Transverse colon (tissue), 4 donors: ENCODE data around the gene TCERG1L. TPM values are rescaled to one million over a fixed set of nuclear protein-coding genes. Genes with fewer than 3 reads are reported as not detected.

Experiments used
- DNase-seq: peaks from one replicate; pipeline ENCODE4 v3.0.0-alpha.2; 2019
- H3K27ac ChIP-seq, 4 donors: fragments of 200-600 bp; sonication (generic); 2 replicates each; pipeline ENCODE4 v1.5.1; 2016 to 2018; ENCODE audit warnings: inconsistent platforms in 4 of 4
- H3K27me3 ChIP-seq: fragments of 200-600 bp; sonication (generic); 2 replicates; pipeline ENCODE4 v1.5.1; 2017; ENCODE audit warnings: inconsistent platforms
- H3K36me3 ChIP-seq, 4 donors: fragments of 200-600 bp; sonication (generic); 2 replicates each; pipeline ENCODE4 v1.5.1; 2017 to 2019; ENCODE audit warnings: inconsistent platforms in 4 of 4
- H3K4me1 ChIP-seq, 4 donors: fragments of 200-600 bp; sonication (generic); 2 replicates each; pipeline ENCODE4 v1.5.1; 2017 to 2020; ENCODE audit warnings: inconsistent platforms in 4 of 4
- H3K4me3 ChIP-seq, 4 donors: fragments of 200-600 bp; sonication (generic); 1 replicate in 1 of 4; 2 replicates in 3 of 4; pipeline versions ENCODE4 v1.5.1 to v1.6.1; 2017 to 2019; ENCODE audit warnings: inconsistent platforms in 4 of 4
- H3K9me3 ChIP-seq, 2 donors: fragments of 200-600 bp; sonication (generic); 2 replicates each; pipeline ENCODE4 v1.5.1; 2017 to 2019; ENCODE audit warnings: inconsistent platforms in 2 of 2
- EP300 ChIP-seq: sonication (generic); formaldehyde crosslinking; IDR thresholded peaks from one replicate; pipeline ENCODE4 v1.6.1; 2017; ENCODE audit warnings: antibody characterized with exemption, low read depth
- POLR2A ChIP-seq: fragments of 450-650 bp; IDR thresholded peaks from one replicate; pipeline ENCODE4 v1.6.1; 2016; ENCODE audit warnings: antibody characterized with exemption, mild to moderate bottlenecking, moderate library complexity
- POLR2AphosphoS5 ChIP-seq, 3 donors: sonication (generic); formaldehyde crosslinking; IDR thresholded peaks; one replicate each; pipeline ENCODE4 v1.6.1; 2016; ENCODE audit warnings: antibody characterized with exemption in 3 of 3
- WGBS, 2 donors: methylation state at CpG; one replicate each; pipeline ENCODE4 v1.1.5; 2018; ENCODE audit warnings: low coverage in 1 of 2; 5-methylcytosine and 5-hydroxymethylcytosine counted together
- in situ Hi-C, 4 donors: fragments of 200-750 bp; cut with MboI; loops; one replicate each; pipeline versions ENCODE4 v1.15.0 to v1.15.1; 2017; ENCODE audit warnings: low sequenced_read_pairs in 3 of 4, low pct_ligation_motif_present in 1 of 4, low pct_unique_long_range_greater_than_20kb in 1 of 4
- intact Hi-C: fragments of 100-400 bp; cut with DNase I; formaldehyde crosslinking; loops from one replicate; pipeline ENCODE4 v1.15.1; 2023; ENCODE audit warnings: low total_unique reads
- total RNA-seq, 4 donors: library from RNA; depleted of rRNA; stranded (reverse); fragments of >200 nt; gene quantifications; one replicate each; pipeline ENCODE4 v1.1.0, GENCODE V29; 2016
- TF ChIP-seq, protein P1 (sequence below), 5 experiments: fragments of 200-600 bp in 3 of 5; fragments of 450-650 bp in 2 of 5; sonication (generic) in 3 of 5; IDR thresholded peaks; 1 replicate in 2 of 5; 2 replicates in 3 of 5; pipeline ENCODE4 v1.5.1; 2016 to 2017; ENCODE audit warnings: antibody characterized with exemption in 5 of 5, inconsistent platforms in 3 of 5, mild to moderate bottlenecking in 2 of 5, moderate library complexity in 1 of 5

Gene TCERG1L
- total RNA-seq, 4 donors from 2014 or later, result 0.16 TPM; not detected in 3

DNA sequence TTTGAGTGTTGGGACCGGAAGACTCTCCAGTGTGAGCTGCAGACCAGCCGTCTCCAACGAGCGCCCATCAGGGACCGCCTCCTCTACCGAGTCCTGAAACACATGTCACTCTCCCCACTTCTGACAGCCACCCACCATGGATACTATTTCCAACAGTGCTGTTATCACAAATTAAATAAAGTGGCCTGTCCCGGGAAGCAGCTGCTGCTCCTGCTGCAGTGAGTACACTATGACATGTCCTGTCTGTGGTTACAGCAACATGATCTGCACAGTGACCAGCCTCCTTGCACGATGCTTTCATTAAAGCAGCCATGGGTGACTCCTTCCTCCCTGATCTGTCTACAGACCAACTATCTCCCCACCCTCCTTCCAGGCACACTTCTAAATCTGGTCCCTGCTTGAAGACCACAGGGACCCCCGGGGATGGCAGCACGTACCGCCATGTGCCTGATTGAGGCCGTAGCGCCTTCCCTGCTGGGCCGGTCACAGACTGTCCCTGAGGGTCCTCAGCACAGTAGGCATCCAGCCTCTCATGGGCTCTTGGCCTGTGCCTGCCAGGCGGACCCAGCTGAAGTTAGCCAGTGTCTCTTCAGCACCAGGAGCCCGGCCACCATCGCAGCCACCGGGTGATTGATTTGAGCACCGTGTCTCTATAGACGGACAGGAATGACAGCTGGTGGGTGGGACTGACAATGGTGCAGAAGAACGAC is 58.8 kb downstream of the TCERG1L start:
- no peaks in the 10 kb centered on the region for H3K4me1 ChIP-seq
- WGBS, 2 donors, result 88% methylated on average over 21 of the region's 21 CpGs; no CpG with 5 or more reads in 1 of the 2 donors
- no peak overlapping the region for H3K27ac ChIP-seq
- TF ChIP-seq POLR2AphosphoS5 (IDR thresholded peaks at IDR 0.05), result no peak
- TF ChIP-seq EP300, result no peak
- no peak for TF ChIP-seq POLR2A
- TF ChIP-seq, protein P1, sequence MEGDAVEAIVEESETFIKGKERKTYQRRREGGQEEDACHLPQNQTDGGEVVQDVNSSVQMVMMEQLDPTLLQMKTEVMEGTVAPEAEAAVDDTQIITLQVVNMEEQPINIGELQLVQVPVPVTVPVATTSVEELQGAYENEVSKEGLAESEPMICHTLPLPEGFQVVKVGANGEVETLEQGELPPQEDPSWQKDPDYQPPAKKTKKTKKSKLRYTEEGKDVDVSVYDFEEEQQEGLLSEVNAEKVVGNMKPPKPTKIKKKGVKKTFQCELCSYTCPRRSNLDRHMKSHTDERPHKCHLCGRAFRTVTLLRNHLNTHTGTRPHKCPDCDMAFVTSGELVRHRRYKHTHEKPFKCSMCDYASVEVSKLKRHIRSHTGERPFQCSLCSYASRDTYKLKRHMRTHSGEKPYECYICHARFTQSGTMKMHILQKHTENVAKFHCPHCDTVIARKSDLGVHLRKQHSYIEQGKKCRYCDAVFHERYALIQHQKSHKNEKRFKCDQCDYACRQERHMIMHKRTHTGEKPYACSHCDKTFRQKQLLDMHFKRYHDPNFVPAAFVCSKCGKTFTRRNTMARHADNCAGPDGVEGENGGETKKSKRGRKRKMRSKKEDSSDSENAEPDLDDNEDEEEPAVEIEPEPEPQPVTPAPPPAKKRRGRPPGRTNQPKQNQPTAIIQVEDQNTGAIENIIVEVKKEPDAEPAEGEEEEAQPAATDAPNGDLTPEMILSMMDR (IDR thresholded peaks at IDR 0.05), result no peak
- intact Hi-C loops (no loop called here), in situ Hi-C loops (no loop called here)
- no peak for DNase-seq
- no peaks in the 10 kb centered on the region for H3K36me3 ChIP-seq
- H3K9me3 ChIP-seq, result no peaks in the 10 kb centered on the region
- H3K27me3 ChIP-seq, result no peaks in the 10 kb centered on the region
- no peak overlapping the region for H3K4me3 ChIP-seq

DNA sequence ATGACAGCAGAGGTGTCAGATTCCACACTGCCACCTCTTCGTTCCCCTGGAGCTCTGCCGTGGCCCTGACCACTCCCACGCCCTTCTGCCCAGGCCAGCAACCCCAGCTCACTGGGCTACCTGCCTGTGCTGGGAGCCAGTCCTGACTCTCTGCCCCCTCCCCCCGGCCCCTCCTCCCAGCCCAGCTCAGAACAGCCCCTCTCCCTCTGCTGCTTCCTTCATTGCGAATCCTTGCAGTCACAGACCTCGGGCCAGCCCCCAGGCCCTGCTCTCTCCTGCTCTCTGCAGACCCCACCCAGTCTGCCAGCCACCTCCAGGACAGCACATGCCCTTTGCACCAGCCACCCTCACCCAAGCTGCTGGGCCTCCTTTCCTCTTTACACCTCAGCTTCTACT is 60.4 kb downstream of the TCERG1L start:
- Histone ChIP-seq H3K9me3 (no peaks in the 10 kb centered on the region), H3K4me1 (no peaks in the 10 kb centered on the region), H3K4me3 (no peak overlapping the region), H3K36me3 (no peaks in the 10 kb centered on the region), H3K27ac (no peak overlapping the region), H3K27me3 (no peaks in the 10 kb centered on the region)
- TF ChIP-seq, protein P1 (IDR thresholded peaks at IDR 0.05), result no peak
- TF ChIP-seq POLR2A (no peak), POLR2AphosphoS5 (IDR thresholded peaks at IDR 0.05) (no peak), EP300 (no peak)
- intact Hi-C loops (no loop called here), in situ Hi-C loops (no loop called here)
- 36% methylated on average over 6 of the region's 6 CpGs; no CpG with 5 or more reads in 1 of the 2 donors for WGBS, 2 donors
- DNase-seq, result no peak

DNA sequence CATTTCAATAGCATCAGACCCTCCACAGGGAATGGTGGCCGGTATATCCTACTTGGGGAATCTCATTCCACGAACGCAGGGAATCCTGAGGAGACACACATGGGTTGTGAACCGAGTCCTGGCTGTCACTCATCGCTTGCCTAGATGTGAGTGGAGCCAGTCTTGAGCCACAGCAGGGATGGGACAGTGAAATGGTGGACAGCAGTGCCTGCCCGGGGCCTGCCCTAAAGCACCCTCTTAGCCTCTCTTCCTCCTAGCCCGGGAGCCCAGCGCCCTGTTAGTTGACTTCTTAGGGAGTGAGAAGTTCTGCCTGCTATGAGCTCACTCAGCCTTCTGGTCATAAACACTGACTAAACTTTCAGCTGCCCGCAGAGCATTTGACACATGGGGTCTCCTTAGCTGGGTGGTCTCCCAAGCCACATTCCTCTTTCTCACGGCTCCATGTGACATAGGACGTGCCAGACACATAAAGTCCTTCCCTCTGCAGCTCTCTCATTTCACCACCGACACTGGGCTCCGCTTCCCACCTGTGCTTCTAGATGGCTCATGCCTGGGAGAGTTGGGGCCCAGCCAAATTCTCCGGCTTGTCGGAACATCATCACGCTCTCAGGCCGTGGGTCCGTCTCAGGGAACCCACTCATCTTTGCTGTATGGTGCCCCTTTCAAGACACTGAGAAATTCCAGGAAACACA is 60.9 kb downstream of the TCERG1L start:
- Histone ChIP-seq H3K9me3 (no peaks in the 10 kb centered on the region), H3K4me3 (no peak overlapping the region), H3K36me3 (no peaks in the 10 kb centered on the region), H3K4me1 (no peaks in the 10 kb centered on the region), H3K27me3 (no peaks in the 10 kb centered on the region), H3K27ac (no peak overlapping the region)
- in situ Hi-C loops (no loop called here), intact Hi-C loops (no loop called here)
- DNase-seq, result no peak
- TF ChIP-seq POLR2A (no peak), EP300 (no peak), POLR2AphosphoS5 (IDR thresholded peaks at IDR 0.05) (no peak)
- TF ChIP-seq, protein P1 (IDR thresholded peaks at IDR 0.05), result no peak
- WGBS, 2 donors, result 56 to 72% methylated on average over 4 to 18 of the region's 18 CpGs

DNA sequence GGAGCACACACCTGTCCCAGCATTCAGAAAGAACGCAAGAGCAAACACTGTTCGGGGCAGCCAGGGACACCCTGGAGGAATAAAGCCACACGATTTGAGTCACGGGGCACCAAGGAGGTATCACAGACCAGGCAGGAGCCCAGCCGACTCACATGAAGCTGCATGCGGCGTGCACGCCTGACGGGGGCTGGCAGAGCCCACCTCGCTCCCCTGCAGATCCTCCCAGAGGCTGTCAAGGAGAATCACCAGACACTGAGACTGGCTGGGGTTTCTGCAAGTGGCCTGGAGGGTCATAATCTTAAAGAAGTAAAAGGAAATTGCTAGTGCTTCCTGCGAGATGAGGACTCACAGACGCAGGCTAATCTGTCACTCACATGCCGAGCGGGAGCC is 61.6 kb downstream of the TCERG1L start:
- in situ Hi-C loops (no loop called here), intact Hi-C loops (no loop called here)
- H3K4me3 ChIP-seq, result no peak overlapping the region
- H3K27ac ChIP-seq, result no peak overlapping the region
- DNase-seq, result no peak
- no peaks in the 10 kb centered on the region for H3K36me3 ChIP-seq
- 40% methylated on average over 14 of the region's 14 CpGs; no CpG with 5 or more reads in 1 of the 2 donors for WGBS, 2 donors
- TF ChIP-seq POLR2A (no peak), EP300 (no peak), POLR2AphosphoS5 (IDR thresholded peaks at IDR 0.05) (no peak)
- TF ChIP-seq, protein P1 (IDR thresholded peaks at IDR 0.05), result no peak
- H3K4me1 ChIP-seq, result no peaks in the 10 kb centered on the region
- H3K9me3 ChIP-seq, result no peaks in the 10 kb centered on the region
- no peaks in the 10 kb centered on the region for H3K27me3 ChIP-seq
